Ishikawa (cell line): ENCODE results near the gene CCR5.

Experiments used
- CEBPB ChIP-seq: IDR thresholded peaks from 2 replicates; pipeline ENCODE4 v1.6.1; 2012
- EGR1 ChIP-seq: IDR thresholded peaks from 2 replicates; pipeline ENCODE4 v1.6.1; 2012
- EP300 ChIP-seq: IDR thresholded peaks from 2 replicates; pipeline ENCODE4 v1.6.1; 2012; ENCODE audit warnings: borderline replicate concordance
- RAD21 ChIP-seq: IDR thresholded peaks from 2 replicates; pipeline ENCODE4 v1.6.1; 2012; ENCODE audit warnings: low read depth
- REST ChIP-seq: IDR thresholded peaks from 2 replicates; pipeline ENCODE4 v1.6.1; 2012; ENCODE audit warnings: low read depth, mild to moderate bottlenecking
- TAF1 ChIP-seq: IDR thresholded peaks from 2 replicates; pipeline ENCODE4 v1.6.1; 2012; ENCODE audit warnings: low read depth, mild to moderate bottlenecking
- YY1 ChIP-seq: IDR thresholded peaks from 2 replicates; pipeline ENCODE4 v1.6.1; 2012; ENCODE audit warnings: low read depth

GRCh38 chr3:46408853-46409252 is 38.1 kb downstream of the CCR5 start:
- no peak for TF ChIP-seq TAF1
- no peak for TF ChIP-seq EP300
- TF ChIP-seq RAD21: no peak
- TF ChIP-seq CEBPB: no peak
- no peak for TF ChIP-seq EGR1
- TF ChIP-seq YY1: no peak
- no peak for TF ChIP-seq REST
